ENCODE data around the gene LHFPL3. TPM values are rescaled to one million over a fixed set of nuclear protein-coding genes. Genes with fewer than 3 reads are reported as not detected.

LHFPL3 gene
- total and polyA plus RNA-seq, 12 donors = 0.14 TPM; not detected in 11

- 75 to 86% (median 84%) methylated on average over 2 of the region's 2 CpGs for WGBS, 4 donors
- intact Hi-C loops (cut with DNase I) = no loop called here
Measured at GRCh38 chr7:104851268-104851667, 522.9 kb downstream of the LHFPL3 start.

GRCh38 chr7:104852386-104852785, 524.0 kb downstream of the LHFPL3 start:
- no peak for TF ChIP-seq CTCF (IDR thresholded peaks at IDR 0.05)
- TF ChIP-seq POLR2A (IDR thresholded peaks at IDR 0.05) = no peak
- Histone ChIP-seq H3K27me3 (no peaks in the 10 kb centered on the region), H3K9me3 (replicated peaks in 1 of 3) (no peaks in the 10 kb centered on the region), H3K4me3 (no peak overlapping the region), H3K36me3 (replicated peaks in 1 of 2) (no peaks in the 10 kb centered on the region), H3K4me1 (replicated peaks in 1 of 2) (no peaks in the 10 kb centered on the region), H3K27ac (no peak overlapping the region)
- WGBS, 4 donors = 64 to 81% (median 72%) methylated on average over 1 of the region's 1 CpG
- no peak for DNase-seq
- intact Hi-C loops (cut with DNase I) = no loop called here

More at GRCh38 chr7:104851268-104851667, 522.9 kb downstream of the LHFPL3 start:
- no peak for DNase-seq
- H3K36me3 ChIP-seq (replicated peaks in 1 of 2) = no peaks in the 10 kb centered on the region
- no peaks in the 10 kb centered on the region for H3K27me3 ChIP-seq
- no peaks in the 10 kb centered on the region for H3K4me1 ChIP-seq (replicated peaks in 1 of 2)
- no peak overlapping the region for H3K27ac ChIP-seq
- no peak overlapping the region for H3K4me3 ChIP-seq
- TF ChIP-seq POLR2A (IDR thresholded peaks at IDR 0.05) (no peak), CTCF (IDR thresholded peaks at IDR 0.05) (no peak)
- no peaks in the 10 kb centered on the region for H3K9me3 ChIP-seq (replicated peaks in 1 of 3)

- 80 to 92% (median 90%) methylated on average over 2 of the region's 2 CpGs for WGBS, 4 donors
- Histone ChIP-seq H3K36me3 (replicated peaks in 1 of 2) (no peaks in the 10 kb centered on the region), H3K27me3 (no peaks in the 10 kb centered on the region), H3K9me3 (replicated peaks in 1 of 3) (no peaks in the 10 kb centered on the region), H3K4me1 (replicated peaks in 1 of 2) (no peaks in the 10 kb centered on the region), H3K4me3 (no peak overlapping the region), H3K27ac (no peak overlapping the region)
- TF ChIP-seq POLR2A (IDR thresholded peaks at IDR 0.05) (no peak), CTCF (IDR thresholded peaks at IDR 0.05) (no peak)
- intact Hi-C loops (cut with DNase I) = no loop called here
- no peak for DNase-seq
Measured at GRCh38 chr7:104855861-104856260, 527.5 kb downstream of the LHFPL3 start.

- no peak for DNase-seq
- H3K4me3 ChIP-seq = no peak overlapping the region
- H3K4me1 ChIP-seq (replicated peaks in 1 of 2) = no peaks in the 10 kb centered on the region
- no peak overlapping the region for H3K27ac ChIP-seq
- intact Hi-C loops (cut with DNase I) = no loop called here
- no peaks in the 10 kb centered on the region for H3K27me3 ChIP-seq
- no peaks in the 10 kb centered on the region for H3K36me3 ChIP-seq (replicated peaks in 1 of 2)
- 55 to 64% (median 59%) methylated on average over 5 of the region's 5 CpGs for WGBS, 4 donors
- H3K9me3 ChIP-seq (replicated peaks in 1 of 3) = no peaks in the 10 kb centered on the region
- no peak for TF ChIP-seq CTCF (IDR thresholded peaks at IDR 0.05)
Measured at GRCh38 chr7:104857458-104858425, 529.3 kb downstream of the LHFPL3 start.

All from adrenal gland (tissue), 12 donors.